Ureter (tissue), 1 donor: ENCODE data around the gene EIF5A. TPM values are rescaled to one million over a fixed set of nuclear protein-coding genes. Genes with fewer than 3 reads are reported as not detected.

ENCODE experiments used
- DNase-seq: peaks from one replicate; pipeline ENCODE4 v3.0.0-alpha.2; 2020; ENCODE audit warnings: low spot score
- total RNA-seq: library from RNA; stranded (reverse); gene quantifications from one replicate; pipeline ENCODE4 v1.2.4, GENCODE V29; 2023
- donor health status: DM: yes; HTN: yes; CAD: no.

Gene EIF5A
- total RNA-seq, 1 donor from 2014 or later: 425 TPM

DNA sequence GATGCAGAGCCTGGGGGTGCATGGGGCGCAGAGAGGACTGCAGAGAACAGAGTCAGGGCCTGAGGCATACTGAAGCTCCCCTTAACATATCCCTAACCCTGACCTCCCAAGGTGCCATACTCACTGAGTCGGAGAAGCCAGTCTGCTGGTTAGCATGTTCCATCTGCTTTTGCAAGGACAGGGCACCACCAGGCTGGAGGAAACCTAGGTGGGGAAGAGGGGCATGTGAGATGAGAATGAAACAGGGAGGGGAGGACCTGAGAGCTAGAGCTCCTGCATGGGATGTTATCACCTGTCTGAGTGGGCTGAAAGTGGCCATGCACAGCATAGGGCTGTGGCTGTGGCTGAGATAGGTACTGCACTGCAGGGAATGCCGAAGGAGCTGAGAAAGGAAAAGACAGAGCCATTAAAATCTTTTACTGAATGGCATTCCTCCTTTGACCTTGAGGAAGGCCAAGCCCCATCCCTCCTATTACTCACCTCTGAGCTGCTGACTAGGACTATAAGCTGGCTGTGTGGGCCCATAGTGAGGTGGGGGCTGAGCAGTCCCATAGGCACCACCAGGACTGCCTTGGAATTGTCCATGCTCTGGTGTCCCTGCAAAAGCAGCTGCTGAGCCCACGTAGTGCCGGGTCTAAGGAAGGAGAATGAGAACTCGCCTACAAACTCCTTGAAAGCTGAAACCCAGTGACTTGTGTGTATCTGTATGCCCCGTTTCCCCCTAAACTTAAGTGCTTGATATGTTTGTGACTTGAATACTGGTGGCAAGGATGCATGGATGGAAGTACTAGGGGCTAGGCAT is 5.9 kb downstream of the EIF5A start:
- no peak for DNase-seq

DNA sequence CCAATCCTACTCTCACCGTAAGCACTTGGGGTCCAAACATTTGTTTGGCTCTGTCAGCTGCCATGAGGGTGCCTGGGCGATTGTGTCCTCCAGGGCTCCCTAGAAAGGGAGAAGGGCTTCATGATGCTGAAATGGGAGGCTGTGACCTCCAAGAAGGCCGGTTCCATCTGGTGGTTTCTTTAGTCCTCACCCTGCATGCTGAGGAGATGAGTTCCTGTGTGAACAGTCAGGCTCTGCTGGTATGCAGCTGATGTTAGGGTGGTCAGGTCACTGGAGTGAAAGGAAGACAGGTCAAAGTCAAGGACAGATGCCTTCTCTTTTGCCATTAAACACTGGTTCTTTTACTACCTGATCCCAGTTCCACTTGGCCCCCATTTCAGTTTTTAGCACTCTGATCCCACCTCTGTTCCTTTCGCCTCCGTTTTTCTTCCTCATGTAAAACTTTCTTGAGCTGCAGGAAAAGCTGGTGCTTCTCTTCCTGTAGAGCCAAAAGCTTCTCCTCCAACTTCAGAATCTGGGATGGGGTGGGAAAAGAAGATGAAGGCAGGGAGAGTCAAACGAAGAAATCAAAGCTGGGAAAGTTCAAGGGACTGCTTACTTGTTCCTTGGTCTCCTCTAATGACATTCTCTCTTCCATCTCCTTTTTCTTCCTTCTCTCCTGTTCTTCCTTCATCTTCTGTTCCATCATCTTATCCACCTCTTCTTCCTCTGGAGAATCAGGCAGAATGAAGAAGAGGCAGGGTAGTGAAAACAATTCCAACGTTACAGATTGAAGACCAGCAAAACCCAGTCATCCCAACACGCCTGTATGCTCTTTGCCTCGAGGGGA is 6.7 kb downstream of the EIF5A start:
- no peak for DNase-seq

DNA sequence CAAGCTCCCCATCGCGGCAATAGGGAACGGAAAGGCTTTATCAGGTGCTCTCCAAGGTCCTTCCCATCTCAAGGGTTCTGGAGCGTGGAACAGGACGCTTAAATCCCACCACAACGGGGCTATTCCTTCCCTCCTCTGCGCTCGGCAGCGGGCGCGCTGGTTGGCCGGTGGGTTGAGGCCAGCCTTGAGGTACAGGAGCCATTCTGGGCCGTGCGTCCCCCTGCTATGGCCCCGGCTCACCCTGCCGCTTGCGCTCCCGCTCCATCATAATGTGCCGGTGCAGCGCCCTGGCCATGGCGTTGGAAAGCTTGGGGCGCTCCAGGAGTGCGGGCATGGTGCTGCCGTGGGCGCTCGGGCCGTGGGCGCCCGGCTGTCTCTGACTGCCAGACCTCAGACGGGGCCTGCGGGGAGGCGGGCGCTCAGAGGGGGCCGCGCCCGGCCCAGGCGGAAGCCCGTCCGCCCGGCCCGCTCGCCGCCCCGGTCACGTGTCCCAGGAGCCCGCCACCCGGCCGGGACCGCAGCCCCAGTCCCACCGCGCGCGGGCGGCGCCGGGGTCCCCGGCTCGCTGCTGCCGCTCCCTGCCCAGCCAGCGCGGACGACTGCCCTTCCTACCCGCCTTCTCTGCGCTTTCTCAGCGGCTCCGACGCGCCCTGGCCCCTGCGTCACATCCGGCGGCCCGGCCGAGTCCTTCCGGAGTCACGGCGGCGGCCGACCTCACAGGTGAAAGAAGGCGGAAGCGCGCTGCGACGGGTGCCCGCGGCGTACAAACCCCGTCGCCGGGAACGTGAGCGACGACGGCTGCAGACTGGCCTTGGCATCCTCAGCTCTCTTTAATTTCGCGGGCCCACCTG is 7.5 kb downstream of the EIF5A start, which contains the start of gene GPS2:
GPS2 (minus strand) TSS at position 642 of the 851 bp plus-strand sequence; CDS start at position 334, 308 bp downstream.
- peak; percentile 94 for DNase-seq

DNA sequence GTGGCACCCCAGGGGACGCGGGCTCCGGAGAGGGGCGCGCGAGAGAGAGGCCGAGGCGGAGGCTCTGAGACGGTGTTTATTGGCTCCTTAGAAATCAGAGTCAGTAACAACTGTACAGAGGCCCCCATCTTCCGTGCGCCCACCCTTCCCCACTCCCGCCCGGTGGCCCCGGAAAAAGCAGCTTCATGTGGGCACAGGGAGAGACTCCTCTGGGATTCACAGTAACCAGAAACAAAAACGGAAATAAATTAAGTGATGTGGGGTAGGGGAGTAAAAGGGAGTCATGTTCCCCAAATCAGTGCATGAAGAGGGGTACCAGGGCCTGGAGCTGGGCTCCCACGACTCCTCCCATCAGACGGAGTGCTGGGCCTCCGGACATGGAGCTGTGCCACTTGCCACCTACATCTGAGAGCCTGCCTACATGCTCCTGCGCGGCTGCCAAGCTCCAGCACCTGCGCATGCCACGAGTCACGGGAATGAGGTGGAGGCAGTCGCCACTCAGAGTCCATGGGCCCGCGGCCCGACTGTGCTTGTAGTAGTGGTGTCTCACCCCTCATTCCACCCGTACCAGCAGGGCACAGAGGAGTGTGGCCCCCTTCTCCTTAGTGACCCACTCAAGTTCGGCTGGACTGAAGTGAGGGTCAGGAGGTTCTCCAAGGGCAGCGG is 8.3 kb downstream of the EIF5A start:
- DNase-seq: no peak

DNA sequence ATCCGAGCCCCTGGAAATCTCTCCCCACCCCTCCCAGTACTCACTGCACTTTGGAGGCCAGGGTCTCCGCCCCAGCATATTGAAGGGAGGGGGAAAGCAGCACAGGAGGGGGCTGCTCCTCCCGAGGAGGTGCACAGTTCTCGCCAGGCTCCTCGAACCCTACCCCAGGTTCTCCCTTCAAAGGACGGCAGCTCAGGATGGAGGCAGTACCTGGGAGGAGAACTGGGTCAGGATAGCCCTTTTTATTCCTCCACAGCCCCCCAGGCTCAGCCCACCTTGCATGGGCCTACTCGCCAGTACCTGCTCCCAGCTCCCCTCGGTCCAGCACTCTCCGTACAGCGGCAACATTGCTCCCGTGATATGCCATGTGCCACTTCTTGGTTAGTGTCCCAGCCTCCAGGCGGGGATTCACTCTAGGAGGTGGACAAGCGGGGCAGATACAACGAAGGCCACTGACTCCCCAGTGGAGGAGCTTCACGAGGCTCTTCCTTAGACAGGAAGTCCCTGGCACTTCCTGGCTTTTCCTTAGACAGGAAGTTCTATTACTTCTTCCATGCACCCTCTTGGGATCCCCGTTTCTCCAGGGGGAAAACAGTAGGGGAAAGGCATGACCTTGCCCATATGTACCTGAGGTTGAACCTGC is 9.9 kb downstream of the EIF5A start:
- DNase-seq: no peak

GRCh38 chr17:7318121-7318860 is 10.9 kb downstream of the EIF5A start:
- DNase-seq: no peak

- DNase-seq: no peak
Measured at GRCh38 chr17:7321466-7321865, 14.0 kb downstream of the EIF5A start.

DNA sequence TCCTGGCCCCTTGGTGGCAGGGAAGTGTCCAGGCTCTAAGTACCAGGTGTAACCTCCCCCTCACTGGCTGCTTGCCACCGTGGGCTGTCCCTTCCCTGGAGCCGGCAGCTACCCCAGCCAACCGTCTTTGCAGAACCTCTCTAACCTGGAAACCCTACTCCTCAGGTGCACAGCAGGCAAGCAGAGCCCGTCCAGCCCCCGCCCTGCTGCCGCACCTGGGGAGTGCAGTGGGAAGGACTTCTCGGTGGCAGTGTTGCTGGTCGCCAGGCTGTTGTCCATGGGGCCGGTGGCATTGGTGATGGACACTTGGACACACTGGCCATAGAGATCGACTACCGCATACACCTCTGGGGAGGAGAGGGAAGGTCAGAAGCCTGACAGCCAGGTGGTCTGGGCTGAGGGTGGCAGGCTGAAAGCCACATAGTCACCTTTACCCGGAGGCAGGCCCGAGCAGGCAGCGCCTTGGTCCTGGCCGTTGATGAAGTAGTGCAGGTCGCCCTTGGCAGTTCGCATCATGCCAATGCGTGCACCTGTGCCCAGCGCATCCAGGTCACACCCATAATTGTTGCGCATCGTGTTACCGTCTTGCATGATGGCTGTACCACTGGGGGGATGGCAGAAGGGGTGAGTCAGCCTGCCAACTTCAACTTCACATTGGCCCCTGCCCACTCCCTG is 15.2 kb downstream of the EIF5A start:
- DNase-seq: no peak

DNA sequence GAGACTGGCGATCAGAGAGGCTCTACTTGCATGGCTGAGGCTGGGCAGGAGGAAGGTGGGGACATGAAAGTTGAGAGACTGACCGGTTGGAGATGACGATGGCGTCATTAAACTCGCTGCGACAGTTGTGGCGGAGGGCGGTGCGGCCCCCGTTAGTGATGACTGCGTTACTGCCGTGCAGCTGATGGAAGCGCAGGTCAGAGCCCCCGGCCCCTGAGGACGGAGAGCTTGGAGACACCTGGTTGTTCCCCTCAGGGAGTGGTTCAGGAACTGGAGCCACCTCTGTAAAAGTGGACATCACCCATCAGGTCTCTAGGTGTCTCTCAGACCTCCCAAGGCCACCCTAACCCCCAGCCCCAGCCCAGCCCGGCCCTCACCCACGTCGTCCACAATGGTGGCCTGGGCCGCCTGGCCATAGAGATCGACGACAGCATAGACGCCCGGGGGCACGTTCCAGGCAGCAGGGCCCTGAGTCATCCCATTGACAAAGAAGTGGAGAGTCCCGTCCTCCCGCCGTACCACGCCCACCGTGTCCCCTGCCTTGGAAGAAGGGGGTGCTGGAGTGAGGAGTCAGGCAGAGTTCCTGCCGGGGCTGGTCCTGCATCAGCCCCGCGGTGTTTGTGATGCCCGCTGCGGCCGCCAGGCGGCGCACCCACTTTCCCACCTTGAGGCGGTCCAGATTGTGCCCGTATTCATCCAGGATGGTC is 16.5 kb downstream of the EIF5A start:
- no peak for DNase-seq

GRCh38 chr17:7324438-7324779 is 17.0 kb downstream of the EIF5A start:
- no peak for DNase-seq

DNA sequence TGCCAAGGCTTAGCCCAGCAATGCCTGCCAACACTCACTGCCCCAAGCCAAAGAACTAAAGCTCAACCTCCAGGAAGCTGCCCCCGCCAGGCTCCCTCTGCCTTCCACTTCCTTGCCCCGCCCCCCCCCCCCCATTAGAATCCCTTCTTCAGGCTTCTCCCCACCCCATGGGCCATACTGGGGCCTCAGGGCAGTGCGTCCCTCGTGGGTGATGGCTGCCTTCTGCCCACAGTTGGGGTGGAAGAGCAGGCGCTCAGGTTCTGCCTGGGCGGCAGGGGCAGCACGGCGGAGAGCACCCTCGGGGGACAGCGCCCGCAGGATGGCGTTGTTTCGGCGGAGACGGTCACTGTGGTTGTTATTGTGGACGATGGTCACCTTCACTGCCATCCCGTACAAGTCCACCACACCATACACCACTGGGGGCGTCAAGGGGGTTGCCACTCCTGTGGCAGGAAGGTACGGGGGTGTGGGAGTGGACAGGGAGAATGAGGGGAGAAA is 17.7 kb downstream of the EIF5A start:
- DNase-seq: no peak

DNA sequence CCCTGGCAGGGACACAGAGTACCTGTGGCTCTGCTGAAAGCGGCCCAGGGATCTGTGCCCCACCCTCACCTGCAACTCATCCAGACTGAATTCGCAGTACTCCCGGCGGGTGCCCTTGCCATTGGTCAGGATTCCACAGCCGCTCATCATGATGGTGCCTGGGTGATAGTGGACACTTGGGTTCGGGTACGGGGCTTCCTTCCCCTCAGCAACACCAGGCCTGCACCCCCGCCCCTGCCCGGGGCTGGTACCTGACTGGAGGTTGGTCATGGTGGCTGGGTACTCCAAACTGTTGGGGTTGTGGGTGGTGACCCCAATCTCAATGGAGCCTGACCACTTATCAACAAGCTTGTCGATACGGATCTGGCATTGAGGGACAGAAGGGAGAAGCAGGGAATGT is 18.8 kb downstream of the EIF5A start:
- no peak for DNase-seq

DNA sequence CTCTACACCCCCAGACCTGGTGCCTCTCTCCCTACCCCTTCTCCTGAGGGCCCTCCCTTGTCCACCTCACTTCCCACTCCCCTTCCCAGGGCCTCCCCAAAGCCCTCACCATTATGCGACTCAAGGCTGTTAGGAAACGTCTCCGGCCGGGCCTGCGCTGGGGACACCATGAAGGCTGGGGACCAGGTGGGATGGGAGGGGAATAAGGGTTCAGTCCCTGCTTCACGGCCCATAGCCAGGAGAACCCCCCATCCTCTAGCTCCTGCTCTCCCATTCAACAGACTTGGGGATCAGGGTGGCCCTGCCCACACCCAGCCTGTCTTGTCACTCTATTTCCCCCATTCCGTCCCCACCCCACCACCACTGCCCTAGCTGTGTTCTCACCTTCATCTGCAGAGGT is 19.6 kb downstream of the EIF5A start:
- DNase-seq: no peak

DNA sequence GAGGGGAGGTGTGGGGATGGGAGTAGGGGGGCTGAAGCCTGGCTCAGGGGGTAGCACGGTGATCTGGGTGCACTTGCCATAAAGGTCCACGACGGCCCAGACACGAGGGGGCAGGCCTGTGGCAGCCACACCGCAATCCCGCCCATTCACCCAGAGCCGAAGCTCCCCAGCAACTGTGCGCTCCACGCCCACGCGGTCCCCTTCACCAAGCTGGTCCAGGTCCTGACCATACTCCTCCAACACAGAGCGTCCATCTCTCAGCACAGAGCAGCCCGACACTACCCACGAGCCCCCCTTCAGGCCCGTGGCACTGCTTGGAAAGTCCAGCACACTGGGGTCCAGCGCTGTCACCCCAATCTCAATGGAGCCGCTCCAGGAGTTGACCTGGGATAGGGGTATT is 20.1 kb downstream of the EIF5A start:
- no peak for DNase-seq

DNA sequence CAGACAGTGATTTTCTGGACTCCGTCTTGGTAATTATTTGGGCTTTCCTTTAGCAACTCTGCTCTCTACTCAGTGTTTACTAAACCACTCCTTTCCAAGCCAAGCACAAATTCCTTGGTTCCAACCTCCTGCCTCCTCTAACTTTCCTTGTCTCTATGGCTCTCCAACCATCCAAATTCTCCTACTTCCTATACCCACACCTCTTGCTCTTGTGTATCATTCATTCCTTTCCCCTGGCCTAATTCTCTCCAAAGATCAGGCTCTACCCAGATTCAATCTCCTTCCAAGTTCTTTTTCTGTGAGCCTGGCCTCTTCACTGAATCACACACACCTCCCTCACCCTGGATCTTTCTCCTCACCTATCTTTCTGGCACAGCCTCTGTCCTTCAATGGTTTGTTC is 20.6 kb downstream of the EIF5A start:
- no peak for DNase-seq

GRCh38 chr17:7328840-7329373 is 21.5 kb downstream of the EIF5A start, which contains the start of gene NEURL4:
TSS of gene NEURL4 (minus strand) at chr17:7329335. CDS start at chr17:7329312, 23 bp downstream.
- DNase-seq: no peak

DNA sequence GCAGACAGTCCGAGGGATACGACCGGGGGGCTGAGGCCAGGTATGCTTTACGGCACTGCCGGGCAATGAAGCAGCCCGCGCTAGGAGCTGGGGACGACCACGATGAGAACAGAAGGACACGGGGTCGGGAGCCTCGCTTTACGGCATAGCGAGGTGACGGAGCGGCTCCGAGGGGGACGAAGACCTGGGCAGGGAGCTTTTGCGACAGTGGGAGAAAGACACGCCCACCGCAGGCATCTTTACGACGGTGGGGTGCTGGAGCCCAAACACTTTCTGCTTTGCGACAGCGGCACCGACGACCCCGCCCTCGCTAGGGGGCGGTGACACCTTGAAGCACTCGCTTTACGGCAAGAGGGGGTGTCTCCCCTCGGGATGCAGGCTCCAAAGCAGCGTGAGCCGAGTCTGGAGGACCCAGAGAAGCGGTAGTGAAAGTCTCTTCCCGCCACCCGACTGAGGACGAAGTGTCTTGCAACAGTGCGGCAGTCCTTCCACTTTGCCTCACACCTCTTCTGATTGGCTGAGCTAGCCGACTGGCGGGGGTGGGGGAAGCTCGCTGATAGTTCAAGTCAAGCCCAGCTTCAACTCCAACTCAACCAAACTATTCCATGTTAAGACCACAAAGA is 22.1 kb downstream of the EIF5A start:
- DNase-seq: peak; percentile 98
